ENCODE data around the gene SNX13. TPM values are rescaled to one million over a fixed set of nuclear protein-coding genes. Genes with fewer than 3 reads are reported as not detected.
A peak's percentile ranks its signal among the peaks of the same experiment; 100 is the strongest.

Gene SNX13
- total and polyA plus RNA-seq, 2 donors (not counting 1 experiment from before 2014, with no cell fraction given) = 6.5 to 58.1 TPM

DNA sequence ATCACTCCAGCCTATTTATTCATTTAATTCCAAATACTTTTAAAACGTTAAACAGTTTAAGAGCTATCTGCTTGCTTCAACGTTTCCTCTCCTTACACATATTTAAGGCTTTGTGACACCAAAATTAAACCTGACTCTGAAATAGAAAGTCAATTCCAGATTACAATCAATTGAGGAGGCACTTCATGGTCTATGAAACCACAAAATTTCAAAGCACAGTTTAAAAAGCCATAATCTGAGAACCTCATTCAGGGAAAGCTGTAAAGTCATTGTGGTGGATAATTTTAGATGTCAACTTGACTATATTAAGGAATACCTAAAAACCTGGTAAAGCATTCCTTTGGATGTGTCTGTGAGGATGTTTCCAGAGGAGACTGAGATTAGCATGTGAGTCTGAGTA lies 6.2 kb downstream of the SNX13 start:
- no CpG with 5 or more reads among the region's 2 CpGs for WGBS (ENCODE audit: insufficient coverage)
- H3K4me1 ChIP-seq (ENCODE audit: control insufficient read depth in 2 of 2, insufficient read depth in 2 of 2, low read length in 2 of 2) = peaks cover 28 to 37% of the 10 kb centered on the region in 2 donors
- no peak for ATAC-seq (ENCODE audit: low read depth)

DNA sequence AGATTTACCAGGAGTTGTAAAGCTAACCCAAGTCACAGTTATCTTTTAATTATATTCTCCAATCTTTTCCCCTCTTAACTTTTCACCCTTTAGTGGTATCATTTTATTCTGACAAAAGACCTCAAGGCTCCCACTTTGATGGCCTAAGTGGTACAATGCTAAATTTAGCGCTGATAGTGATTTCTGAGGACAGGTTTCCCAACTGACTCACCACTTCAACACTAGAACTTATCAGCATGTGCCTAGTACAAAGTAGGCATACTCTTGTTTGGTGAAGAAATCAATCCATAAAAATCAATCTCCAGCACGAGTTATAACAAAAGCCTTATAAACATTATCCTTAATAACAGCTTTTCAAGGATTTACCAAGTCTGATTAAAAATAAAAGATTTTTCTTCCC lies 7.5 kb downstream of the SNX13 start:
- no peaks in the 10 kb centered on the region for H3K36me3 ChIP-seq (replicated peaks in 1 of 2; ENCODE audit: control extremely low read depth in 1 of 2, control insufficient read depth in 1 of 2, extremely low read depth in 1 of 2, insufficient read depth in 2 of 2, low read length in 1 of 2)
- H2AFZ ChIP-seq (ENCODE audit: insufficient read depth, low read depth, low read length, poor library complexity, severe bottlenecking) = no peak overlapping the region
- Mint-ChIP-seq H3K4me1 (peaks cover 63% of the 10 kb centered on the region), H3K4me3 (no peak overlapping the region), H3K9me3 (ENCODE audit: insufficient read depth) (no peaks in the 10 kb centered on the region), H3K27ac (no peak overlapping the region), H3K27me3 (no peaks in the 10 kb centered on the region)
- ChIA-PET CTCF (interaction anchor here (1.7 kb wide), 1 partner anchor 26 kb away, joined by 3 read pairs; no protein-coding TSS in a partner anchor), POLR2A (no interaction called here)
- H3K4me3 ChIP-seq (ENCODE audit: control extremely low read depth in 1 of 5, extremely low read depth in 1 of 5, insufficient read depth in 1 of 5, low read depth in 2 of 5, low read length in 4 of 5) = no peak overlapping the region
- no peak overlapping the region for H3K4me2 ChIP-seq (replicated peaks; ENCODE audit: low read depth, low read length, poor library complexity, severe bottlenecking)
- no peak for ATAC-seq (ENCODE audit: low read depth)
- H4K20me1 ChIP-seq (ENCODE audit: control insufficient read depth, insufficient read depth, low read length, poor library complexity, severe bottlenecking) = peaks cover 47% of the 10 kb centered on the region
- H3K27ac ChIP-seq (ENCODE audit: low read length in 2 of 2) = no peak overlapping the region
- intact Hi-C loops (cut with micrococcal nuclease) = no loop called here
- no peak overlapping the region for H3K9ac ChIP-seq (ENCODE audit: low read length)
- H3K79me2 ChIP-seq (ENCODE audit: control insufficient read depth, insufficient read depth, low read length) = peaks cover 99% of the 10 kb centered on the region
- TF ChIP-seq, protein P1, sequence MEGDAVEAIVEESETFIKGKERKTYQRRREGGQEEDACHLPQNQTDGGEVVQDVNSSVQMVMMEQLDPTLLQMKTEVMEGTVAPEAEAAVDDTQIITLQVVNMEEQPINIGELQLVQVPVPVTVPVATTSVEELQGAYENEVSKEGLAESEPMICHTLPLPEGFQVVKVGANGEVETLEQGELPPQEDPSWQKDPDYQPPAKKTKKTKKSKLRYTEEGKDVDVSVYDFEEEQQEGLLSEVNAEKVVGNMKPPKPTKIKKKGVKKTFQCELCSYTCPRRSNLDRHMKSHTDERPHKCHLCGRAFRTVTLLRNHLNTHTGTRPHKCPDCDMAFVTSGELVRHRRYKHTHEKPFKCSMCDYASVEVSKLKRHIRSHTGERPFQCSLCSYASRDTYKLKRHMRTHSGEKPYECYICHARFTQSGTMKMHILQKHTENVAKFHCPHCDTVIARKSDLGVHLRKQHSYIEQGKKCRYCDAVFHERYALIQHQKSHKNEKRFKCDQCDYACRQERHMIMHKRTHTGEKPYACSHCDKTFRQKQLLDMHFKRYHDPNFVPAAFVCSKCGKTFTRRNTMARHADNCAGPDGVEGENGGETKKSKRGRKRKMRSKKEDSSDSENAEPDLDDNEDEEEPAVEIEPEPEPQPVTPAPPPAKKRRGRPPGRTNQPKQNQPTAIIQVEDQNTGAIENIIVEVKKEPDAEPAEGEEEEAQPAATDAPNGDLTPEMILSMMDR (IDR thresholded peaks at IDR 0.05) = no peak
- TF ChIP-seq EZH2 (IDR thresholded peaks at IDR 0.05; ENCODE audit: borderline replicate concordance, insufficient read depth, low read depth, low read length, poor library complexity, severe bottlenecking) = no peak
- H3K4me1 ChIP-seq (ENCODE audit: control insufficient read depth in 2 of 2, insufficient read depth in 2 of 2, low read length in 2 of 2) = peaks cover 19 to 24% of the 10 kb centered on the region in 2 donors
- H3K9me3 ChIP-seq (ENCODE audit: control extremely low read depth in 1 of 3, control insufficient read depth in 2 of 3, insufficient read depth in 1 of 3, low read length in 2 of 3) = no peaks in the 10 kb centered on the region
- no peaks in the 10 kb centered on the region for H3K27me3 ChIP-seq (replicated peaks in 1 of 4; ENCODE audit: control extremely low read depth in 1 of 4, control insufficient read depth in 3 of 4, insufficient read depth in 4 of 4, low read length in 3 of 4)
- DNase-seq = no peak
- no CpG with 5 or more reads among the region's 2 CpGs for WGBS (ENCODE audit: insufficient coverage)

More for the DNA sequence above, 6.2 kb downstream of the SNX13 start:
- Mint-ChIP-seq H3K4me1 (peaks cover 70% of the 10 kb centered on the region), H3K9me3 (ENCODE audit: insufficient read depth) (no peaks in the 10 kb centered on the region), H3K4me3 (peak overlapping the region; percentile 53), H3K27me3 (no peaks in the 10 kb centered on the region), H3K27ac (peak overlapping the region; percentile 26)
- ChIA-PET CTCF (no interaction called here), POLR2A (no interaction called here)
- TF ChIP-seq EZH2 (IDR thresholded peaks at IDR 0.05; ENCODE audit: borderline replicate concordance, insufficient read depth, low read depth, low read length, poor library complexity, severe bottlenecking) = no peak
- TF ChIP-seq, protein P1 (IDR thresholded peaks at IDR 0.05) = no peak
- peak overlapping the region in 1 of 2 donors; percentile 12 for H3K27ac ChIP-seq (ENCODE audit: low read length in 2 of 2)
- intact Hi-C loops (cut with micrococcal nuclease) = no loop called here
- H3K36me3 ChIP-seq (replicated peaks in 1 of 2; ENCODE audit: control extremely low read depth in 1 of 2, control insufficient read depth in 1 of 2, extremely low read depth in 1 of 2, insufficient read depth in 2 of 2, low read length in 1 of 2) = no peaks in the 10 kb centered on the region
- H4K20me1 ChIP-seq (ENCODE audit: control insufficient read depth, insufficient read depth, low read length, poor library complexity, severe bottlenecking) = peaks cover 39% of the 10 kb centered on the region
- H3K4me3 ChIP-seq (ENCODE audit: control extremely low read depth in 1 of 5, extremely low read depth in 1 of 5, insufficient read depth in 1 of 5, low read depth in 2 of 5, low read length in 4 of 5) = no peak overlapping the region
- no peaks in the 10 kb centered on the region for H3K27me3 ChIP-seq (replicated peaks in 1 of 4; ENCODE audit: control extremely low read depth in 1 of 4, control insufficient read depth in 3 of 4, insufficient read depth in 4 of 4, low read length in 3 of 4)
- no peak overlapping the region for H2AFZ ChIP-seq (ENCODE audit: insufficient read depth, low read depth, low read length, poor library complexity, severe bottlenecking)
- H3K4me2 ChIP-seq (replicated peaks; ENCODE audit: low read depth, low read length, poor library complexity, severe bottlenecking) = peak overlapping the region; percentile 28
- no peak overlapping the region for H3K9ac ChIP-seq (ENCODE audit: low read length)
- H3K79me2 ChIP-seq (ENCODE audit: control insufficient read depth, insufficient read depth, low read length) = peaks cover 99% of the 10 kb centered on the region
- DNase-seq = no peak
- H3K9me3 ChIP-seq (ENCODE audit: control extremely low read depth in 1 of 3, control insufficient read depth in 2 of 3, insufficient read depth in 1 of 3, low read length in 2 of 3) = no peaks in the 10 kb centered on the region
